ENCODE measurements around the gene QRICH2. TPM values are rescaled to one million over a fixed set of nuclear protein-coding genes. Genes with fewer than 3 reads are reported as not detected.
"Not testable (repeated sequence)": the region's sequence is repeated elsewhere in the genome, so short reads cannot be mapped to it uniquely, and the experiment has no call there.

Gene QRICH2
- polyA plus RNA-seq, 3 donors = 1.3 to 2.2 (median 2.2) TPM

- 93 to 98% (median 98%) methylated on average over 9 of the region's 9 CpGs for WGBS, 3 donors
- no peak overlapping the region for H3K27ac ChIP-seq (ENCODE audit: low read depth, low read length)
Observed at GRCh38 chr17:76335716-76336381, 27.8 kb upstream of the QRICH2 start.

GRCh38 chr17:76333673-76334505 lies 25.8 kb upstream of the QRICH2 start:
- WGBS, 3 donors = 82 to 87% (median 83%) methylated on average over 11 of the region's 11 CpGs
- no peak overlapping the region for H3K27ac ChIP-seq (ENCODE audit: low read depth, low read length)

DNA sequence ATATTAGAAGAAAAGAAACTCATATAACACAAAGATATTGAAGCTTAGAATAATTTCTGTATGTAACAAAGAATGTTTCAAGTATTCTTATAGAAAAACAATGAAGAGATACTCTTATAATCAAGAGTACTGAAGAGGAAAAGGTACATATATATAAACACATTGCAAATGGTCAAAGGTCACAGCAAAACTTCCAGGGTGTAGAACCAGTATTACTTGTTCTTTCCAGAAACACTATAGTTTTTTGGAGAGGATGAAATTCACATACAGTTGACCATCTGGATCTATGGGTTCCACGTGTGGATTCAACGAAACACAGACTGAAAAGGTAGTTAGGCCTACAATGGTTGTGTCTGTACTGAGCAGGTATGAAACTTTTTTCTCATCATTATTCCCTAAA lies 23.0 kb upstream of the QRICH2 start:
- H3K27ac ChIP-seq (ENCODE audit: low read depth, low read length) = no peak overlapping the region
- WGBS, 3 donors = 68 to 99% (median 83%) methylated on average over 2 of the region's 2 CpGs

GRCh38 chr17:76329664-76330063 lies 21.6 kb upstream of the QRICH2 start:
- H3K27ac ChIP-seq (ENCODE audit: low read depth, low read length) = no peak overlapping the region
- WGBS, 3 donors = 90 to 94% (median 92%) methylated on average over 8 of the region's 8 CpGs

DNA sequence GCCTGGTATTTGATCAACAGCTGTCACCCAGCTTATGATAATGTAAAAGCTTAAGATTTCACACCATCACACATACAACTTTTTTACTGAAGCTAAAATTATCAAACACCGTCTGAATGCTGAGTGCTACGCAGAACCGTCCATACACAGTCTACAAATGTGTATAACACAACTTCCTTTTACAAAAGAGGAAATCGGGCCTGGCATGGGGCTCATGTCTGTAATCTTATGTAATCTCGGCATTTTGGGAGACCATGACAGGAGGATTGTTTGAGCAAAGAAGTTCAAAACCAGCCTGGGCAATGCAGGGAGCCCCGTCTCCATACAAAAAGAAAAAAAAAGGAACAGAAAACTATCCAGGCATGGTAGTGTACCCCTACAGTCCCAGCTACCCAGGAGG lies 19.6 kb upstream of the QRICH2 start:
- H3K27ac ChIP-seq (ENCODE audit: low read depth, low read length) = no peak overlapping the region
- 50 to 87% (median 56%) methylated on average over 6 of the region's 6 CpGs for WGBS, 3 donors

- 58 to 81% (median 76%) methylated on average over 1 of the region's 1 CpG for WGBS, 3 donors
- no peak overlapping the region for H3K27ac ChIP-seq (ENCODE audit: low read depth, low read length)
Observed at GRCh38 chr17:76326306-76326705, 18.2 kb upstream of the QRICH2 start.

- WGBS, 3 donors = 90 to 92% (median 91%) methylated on average over 3 of the region's 3 CpGs
- H3K27ac ChIP-seq (ENCODE audit: low read depth, low read length) = no peak overlapping the region
Observed at GRCh38 chr17:76318586-76318985, 10.5 kb upstream of the QRICH2 start.

GRCh38 chr17:76317535-76317934 lies 9.5 kb upstream of the QRICH2 start:
- no peak overlapping the region for H3K27ac ChIP-seq (ENCODE audit: low read depth, low read length)
- 84 to 98% (median 90%) methylated on average over 2 of the region's 2 CpGs for WGBS, 3 donors

GRCh38 chr17:76314392-76315227 lies 6.5 kb upstream of the QRICH2 start:
- H3K27ac ChIP-seq (ENCODE audit: low read depth, low read length) = no peak overlapping the region
- WGBS, 3 donors = 77 to 90% (median 83%) methylated on average over 15 of the region's 15 CpGs

DNA sequence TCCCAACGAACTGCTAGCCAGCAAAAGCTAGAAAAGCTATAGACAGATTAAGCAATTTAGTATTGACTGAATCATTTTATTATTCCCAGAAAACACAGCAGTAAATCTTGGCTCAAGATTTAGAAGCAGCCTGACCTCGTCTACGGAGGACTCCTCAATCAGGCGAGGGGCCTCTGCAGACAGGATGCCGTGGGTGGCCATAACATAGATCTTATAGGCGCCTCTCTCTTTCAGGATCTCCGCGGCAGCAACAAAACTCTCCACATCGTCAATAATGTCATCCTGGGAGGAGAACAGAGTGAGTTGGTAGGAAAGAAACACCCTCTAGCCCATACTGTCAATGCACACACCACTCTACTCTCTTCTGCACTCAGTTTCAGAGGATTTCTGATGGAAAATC lies 4.7 kb upstream of the QRICH2 start:
- WGBS, 3 donors = 84 to 88% (median 85%) methylated on average over 9 of the region's 9 CpGs
- H3K27ac ChIP-seq (ENCODE audit: low read depth, low read length) = no peak overlapping the region

GRCh38 chr17:76309461-76309860 lies 1.4 kb upstream of the QRICH2 start:
- 71 to 86% (median 79%) methylated on average over 4 of the region's 4 CpGs for WGBS, 3 donors
- H3K27ac ChIP-seq (ENCODE audit: low read depth, low read length) = no peak overlapping the region

- H3K27ac ChIP-seq (ENCODE audit: low read depth, low read length) = no peak overlapping the region
- WGBS, 3 donors = 97% methylated on average over 51 to 58 of the region's 58 CpGs
Observed at GRCh38 chr17:76307299-76307965, 644 bp downstream of the QRICH2 start.

DNA sequence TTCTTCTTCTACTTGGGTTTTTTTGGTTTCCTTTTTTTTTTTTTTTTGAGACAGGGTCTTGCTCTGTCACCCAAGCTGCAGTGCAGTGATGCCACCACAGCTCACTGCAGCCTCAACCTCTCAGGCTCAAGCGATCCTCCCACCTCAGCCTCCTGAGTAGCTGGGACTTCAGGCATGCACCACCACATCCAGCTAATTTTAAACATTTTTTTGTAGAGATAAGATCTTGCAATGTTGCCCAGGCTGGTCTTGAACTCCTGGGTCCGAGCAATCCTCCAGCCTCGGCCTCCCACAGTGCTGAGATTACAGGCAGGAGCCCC lies 3.0 kb downstream of the QRICH2 start:
- 91 to 100% (median 97%) methylated on average over 3 of the region's 3 CpGs for WGBS, 3 donors
- H3K27ac ChIP-seq (ENCODE audit: low read depth, low read length) = not testable (repeated sequence)

- WGBS, 3 donors = 81 to 90% (median 81%) methylated on average over 17 of the region's 17 CpGs
- no peak overlapping the region for H3K27ac ChIP-seq (ENCODE audit: low read depth, low read length)
Observed at GRCh38 chr17:76304226-76305134, 3.6 kb downstream of the QRICH2 start.

DNA sequence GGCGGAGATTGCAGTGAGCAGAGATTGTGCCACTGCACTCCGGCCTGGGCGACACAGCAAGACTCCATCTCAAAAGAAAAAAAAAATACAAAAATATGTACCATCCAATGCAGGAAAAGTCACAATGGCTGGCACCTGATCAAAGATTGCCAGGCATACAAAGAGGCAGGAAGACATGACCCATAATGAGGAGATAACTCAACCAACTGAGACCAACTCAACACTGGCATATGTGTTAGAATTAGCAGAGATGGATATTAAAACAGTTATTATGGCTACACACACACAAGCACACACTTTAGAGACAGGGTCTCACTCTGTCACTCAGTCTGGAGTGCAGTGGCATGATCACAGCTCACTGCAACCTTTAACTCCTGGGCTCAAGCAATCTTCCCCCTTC lies 10.6 kb downstream of the QRICH2 start:
- H3K27ac ChIP-seq (ENCODE audit: low read depth, low read length) = no peak overlapping the region
- whole genome bisulfite sequencing, 3 donors = 84 to 94% (median 91%) methylated on average over 3 of the region's 3 CpGs

- no peak overlapping the region for H3K27ac ChIP-seq (ENCODE audit: low read depth, low read length)
- WGBS, 3 donors = 91 to 97% (median 94%) methylated on average over 5 of the region's 5 CpGs
Observed at GRCh38 chr17:76296889-76297288, 11.2 kb downstream of the QRICH2 start.

DNA sequence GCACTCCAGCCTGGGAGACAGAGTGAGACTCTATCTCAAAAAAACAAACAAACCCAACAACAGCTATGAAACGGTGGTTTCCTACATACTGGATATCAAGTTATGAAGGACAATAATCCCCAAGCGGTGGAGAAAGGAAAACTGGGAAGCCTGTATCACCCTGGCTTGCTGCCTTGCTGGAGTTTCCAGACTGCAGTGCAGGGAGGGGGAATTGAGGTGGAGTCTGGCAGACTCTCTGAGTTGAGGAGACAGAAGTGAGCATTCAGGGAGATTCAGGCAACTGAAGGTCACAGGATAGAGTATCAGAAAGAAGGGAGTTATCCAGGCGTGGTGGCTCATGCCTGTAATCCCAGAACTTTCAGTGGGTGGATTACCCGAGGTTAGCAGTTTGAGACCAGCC lies 11.9 kb downstream of the QRICH2 start:
- WGBS, 3 donors = 54 to 66% (median 58%) methylated on average over 4 of the region's 4 CpGs
- H3K27ac ChIP-seq (ENCODE audit: low read depth, low read length) = no peak overlapping the region

GRCh38 chr17:76293106-76293505 lies 15.0 kb downstream of the QRICH2 start:
- WGBS, 3 donors = 85 to 86% (median 85%) methylated on average over 7 of the region's 7 CpGs
- H3K27ac ChIP-seq (ENCODE audit: low read depth, low read length) = no peak overlapping the region
